T-helper 9 cell (primary cell): ENCODE measurements around the gene PXN.

ENCODE experiments used
- DNase-seq: peaks from one replicate; pipeline ENCODE4 v3.0.0-alpha.2; 2020

PXN gene

DNA sequence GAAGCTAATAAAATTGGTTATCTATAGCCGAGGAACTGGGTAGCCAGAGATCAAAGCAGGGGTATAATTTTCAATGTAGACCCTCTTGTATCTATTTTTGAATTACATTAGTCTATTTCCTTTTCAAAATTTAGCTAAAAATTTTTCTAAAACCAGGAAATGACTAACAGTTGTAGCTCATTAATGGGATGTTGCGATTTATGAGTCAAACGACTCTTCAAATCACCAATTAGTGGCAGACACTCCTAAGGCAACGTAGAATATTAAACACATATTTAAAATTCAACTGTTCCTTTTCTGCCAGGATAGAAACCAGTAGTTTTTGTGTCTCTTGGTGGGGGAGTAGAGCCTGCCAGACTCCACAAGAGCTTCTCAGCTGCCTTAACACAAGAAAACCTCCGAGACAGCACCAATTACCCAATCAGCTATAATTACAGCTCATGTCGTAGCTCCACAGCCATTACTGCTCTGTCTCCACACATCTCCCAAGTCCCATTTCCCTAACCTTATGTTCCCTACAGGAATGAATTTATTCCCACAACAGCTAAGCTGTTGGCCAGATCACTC, 97.9 kb downstream of the PXN start:
- no peak for DNase-seq

DNA sequence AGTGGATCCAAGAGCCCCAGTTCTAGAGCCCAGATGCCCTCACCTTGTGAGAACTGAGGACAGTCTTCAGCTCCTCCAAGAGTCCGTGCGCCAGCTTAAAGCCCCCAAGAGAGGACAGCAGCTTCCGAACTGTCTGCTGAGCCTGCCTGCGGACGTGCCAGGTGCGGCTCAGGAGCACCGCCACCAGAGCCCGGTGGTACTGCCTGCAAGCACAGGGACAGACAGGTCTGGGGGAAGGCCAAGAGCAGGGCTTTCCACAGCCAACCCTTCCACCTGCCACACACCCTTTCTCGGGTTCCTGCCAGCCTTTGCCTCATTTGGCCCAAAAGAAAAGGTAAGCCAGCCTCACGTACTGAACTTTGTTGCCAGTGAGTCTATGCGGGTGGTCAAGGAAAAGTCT, 101.2 kb downstream of the PXN start:
- DNase-seq, result no peak

DNA sequence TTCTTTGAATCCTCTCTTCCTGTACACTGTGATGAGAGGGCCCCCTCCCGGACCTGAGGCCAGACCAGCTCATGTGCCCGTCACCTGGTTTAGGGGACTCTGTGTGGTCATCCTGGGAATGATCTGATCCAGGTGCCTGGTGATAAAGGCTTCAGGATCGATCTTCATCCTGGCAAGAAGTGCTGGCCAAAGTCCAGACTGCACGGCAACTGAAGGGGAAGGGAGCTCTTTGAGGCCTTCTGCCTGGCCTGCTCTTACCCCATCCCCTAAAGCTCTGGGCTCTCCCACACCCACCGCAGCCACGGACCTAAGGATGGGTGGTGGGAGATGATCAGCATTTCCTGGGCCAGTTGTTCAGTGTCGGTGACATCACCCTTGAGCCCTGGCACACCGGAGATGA, 102.8 kb downstream of the PXN start:
- no peak for DNase-seq

DNA sequence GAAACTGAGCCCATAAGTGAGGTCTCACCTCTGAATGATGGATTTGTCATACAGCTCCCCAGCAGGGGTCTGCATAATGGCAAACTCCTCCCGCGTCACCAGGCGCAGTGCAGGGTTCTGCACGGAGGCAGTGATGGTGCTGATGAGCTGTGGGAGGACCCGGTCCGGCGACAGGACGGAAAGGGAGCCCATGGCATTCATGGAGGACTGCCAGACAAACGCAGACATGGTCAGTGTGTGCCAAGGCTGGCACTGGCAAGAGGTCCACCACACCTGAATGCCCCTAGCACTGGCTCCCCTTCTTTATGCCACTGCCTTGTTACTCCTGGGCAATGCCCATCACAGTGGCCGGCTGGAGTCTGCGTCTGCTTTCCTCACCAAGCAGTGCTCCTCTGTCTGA, 103.7 kb downstream of the PXN start:
- no peak for DNase-seq
